Measurements from ENCODE around the gene DAD1.
A peak's percentile ranks its signal among the peaks of the same experiment; 100 is the strongest.
"Not testable (repeated sequence)": the region's sequence is repeated elsewhere in the genome, so short reads cannot be mapped to it uniquely, and the experiment has no call there.

DAD1 gene

DNA sequence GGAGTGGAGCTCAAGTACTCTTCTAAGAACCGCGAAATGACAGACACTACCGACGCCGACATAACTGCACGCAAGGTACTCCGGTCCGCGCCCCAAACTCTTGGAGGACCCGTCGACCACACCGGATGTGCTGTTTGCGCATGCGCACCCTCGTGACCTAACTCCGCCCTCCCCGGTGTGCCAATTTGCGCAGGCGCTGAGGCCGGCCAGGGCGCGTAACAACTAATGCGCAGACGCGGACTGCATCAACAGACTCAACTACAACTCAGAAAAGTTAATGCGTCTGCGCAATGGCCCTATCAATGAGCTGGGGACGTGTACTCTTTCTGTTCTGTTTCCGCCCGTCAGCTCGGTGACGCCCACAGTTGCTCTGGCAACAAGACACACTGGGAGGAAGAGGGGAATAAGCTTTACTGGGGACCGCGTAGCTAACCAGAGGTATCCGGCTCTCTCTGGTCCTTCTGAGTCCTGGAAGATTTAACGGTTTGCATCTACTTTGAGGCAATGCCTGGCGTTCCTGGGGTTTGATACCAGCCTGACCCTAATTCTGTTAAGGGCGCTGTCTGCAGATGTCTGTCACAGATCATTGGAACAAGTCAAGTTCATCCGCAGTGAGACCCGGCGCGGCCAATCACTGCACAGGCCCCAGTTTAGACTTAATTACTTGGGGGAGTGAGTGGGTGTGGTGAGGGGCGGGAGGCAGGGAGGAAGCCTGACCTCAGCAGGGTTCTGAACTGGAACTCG lies at the start of gene DAD1:
Gene DAD1, minus strand, starts transcription at position 129 of the 744 bp plus-strand sequence. Its CDS starts 67 bp downstream, at position 62.
- DNase-seq, result peak; percentile 98

DNA sequence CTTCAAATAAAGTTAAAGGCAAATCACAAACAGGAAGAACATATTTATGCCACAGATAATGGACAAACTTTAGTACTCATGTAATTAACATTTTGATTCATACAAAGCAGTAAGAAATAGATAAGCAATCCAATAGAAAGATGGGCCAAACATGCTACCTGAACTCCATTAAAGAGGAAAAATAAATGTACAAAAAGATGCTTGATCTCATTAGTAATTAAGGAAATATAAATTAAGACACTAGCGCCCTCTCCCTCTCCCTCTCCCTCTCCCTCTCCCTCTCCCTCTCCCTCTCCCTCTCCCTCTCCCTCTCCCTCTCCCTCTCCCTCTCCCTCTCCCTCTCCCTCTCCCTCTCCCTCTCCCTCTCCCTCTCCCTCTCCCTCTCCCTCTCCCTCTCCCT lies 47.0 kb upstream of the DAD1 start:
- not testable (repeated sequence) for DNase-seq

DNA sequence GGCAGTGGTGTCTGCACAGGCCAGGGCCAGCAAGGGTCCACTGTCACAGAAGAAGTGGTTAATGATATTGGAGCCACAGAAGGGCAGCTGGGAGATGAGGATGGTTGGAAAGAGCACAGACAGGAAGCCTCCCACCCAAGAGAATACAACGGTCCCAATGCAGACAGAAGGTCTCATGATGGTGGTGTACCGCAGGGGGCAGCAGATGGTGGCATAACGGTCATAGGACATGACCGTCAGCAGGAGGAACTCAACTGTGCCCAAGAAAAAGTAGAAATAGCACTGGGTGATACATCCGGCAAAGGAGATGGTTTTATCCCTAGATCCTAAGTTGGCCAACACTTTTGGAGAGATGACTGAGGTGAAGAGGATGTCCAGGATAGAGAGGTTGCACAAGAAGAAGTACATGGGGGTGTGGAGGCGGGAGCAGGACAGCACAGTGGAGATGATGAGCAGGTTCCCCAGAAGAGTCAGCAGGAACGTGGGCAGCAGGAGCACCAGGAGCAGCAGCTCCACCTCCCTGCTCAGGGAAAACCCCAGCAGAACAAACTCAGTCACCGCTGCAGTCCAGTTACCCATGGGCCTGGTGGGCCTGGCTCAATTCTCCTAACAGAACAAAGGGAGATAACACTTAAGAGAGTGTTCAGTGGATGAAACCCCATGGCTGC lies 45.3 kb upstream of the DAD1 start:
- DNase-seq, result no peak

DNA sequence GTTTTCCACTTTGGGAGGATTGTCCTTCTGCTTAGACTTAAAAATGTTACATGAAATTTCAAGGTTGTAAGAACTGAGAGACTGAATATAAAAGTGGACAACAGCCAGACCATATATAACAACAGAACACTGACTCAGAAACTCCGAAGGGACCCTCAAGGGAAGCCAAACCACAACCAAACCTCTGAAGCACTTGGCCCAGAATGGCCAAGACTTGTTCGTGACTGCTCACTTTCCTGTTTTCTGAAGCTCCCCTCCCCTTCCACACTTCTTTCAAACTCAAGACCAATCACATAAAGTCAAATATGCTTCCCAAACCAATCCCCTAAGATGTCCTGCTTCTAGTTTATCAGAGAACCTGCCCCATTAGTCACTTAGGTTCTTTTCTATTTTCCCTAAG lies 41.5 kb upstream of the DAD1 start:
- no peak for DNase-seq

DNA sequence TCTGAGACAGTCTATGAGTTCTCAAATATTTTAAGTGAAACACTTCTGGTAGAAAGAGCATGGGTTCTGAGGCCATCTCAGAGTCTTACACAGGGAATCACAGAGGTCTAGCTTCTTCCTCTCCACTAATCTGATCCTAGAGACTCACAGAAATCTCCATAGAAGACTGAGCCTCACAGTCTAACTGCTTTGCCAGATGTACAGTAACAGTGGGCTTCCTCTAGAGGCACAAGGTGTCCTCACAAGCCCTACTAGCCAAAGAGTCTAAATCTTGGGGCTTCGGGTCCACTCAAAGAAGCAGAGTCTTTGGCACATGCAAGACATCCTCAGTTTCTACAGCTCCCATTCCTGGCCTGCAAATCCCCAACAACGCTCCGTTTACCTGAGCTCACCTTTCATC lies 41.0 kb upstream of the DAD1 start:
- DNase-seq, result no peak

DNA sequence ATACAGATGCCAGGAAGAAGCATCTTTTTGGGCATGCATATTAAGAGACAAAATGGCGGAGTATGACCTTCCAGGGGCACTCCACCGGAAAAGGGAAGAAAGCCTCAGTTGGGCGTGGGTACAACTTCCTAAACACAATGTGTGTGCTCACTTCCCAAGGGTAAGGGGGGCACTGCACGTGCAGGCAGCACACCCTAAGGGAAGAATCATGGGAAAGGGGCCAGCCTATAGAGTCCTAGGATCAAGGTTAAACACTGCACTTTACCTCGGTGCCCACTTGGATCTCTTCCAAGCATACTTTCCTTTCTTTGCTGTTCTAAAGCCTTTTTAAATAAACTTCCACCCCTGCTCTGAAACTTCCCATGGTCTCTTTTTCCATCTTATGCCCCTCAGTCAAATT lies 40.3 kb upstream of the DAD1 start:
- DNase-seq, result no peak

DNA sequence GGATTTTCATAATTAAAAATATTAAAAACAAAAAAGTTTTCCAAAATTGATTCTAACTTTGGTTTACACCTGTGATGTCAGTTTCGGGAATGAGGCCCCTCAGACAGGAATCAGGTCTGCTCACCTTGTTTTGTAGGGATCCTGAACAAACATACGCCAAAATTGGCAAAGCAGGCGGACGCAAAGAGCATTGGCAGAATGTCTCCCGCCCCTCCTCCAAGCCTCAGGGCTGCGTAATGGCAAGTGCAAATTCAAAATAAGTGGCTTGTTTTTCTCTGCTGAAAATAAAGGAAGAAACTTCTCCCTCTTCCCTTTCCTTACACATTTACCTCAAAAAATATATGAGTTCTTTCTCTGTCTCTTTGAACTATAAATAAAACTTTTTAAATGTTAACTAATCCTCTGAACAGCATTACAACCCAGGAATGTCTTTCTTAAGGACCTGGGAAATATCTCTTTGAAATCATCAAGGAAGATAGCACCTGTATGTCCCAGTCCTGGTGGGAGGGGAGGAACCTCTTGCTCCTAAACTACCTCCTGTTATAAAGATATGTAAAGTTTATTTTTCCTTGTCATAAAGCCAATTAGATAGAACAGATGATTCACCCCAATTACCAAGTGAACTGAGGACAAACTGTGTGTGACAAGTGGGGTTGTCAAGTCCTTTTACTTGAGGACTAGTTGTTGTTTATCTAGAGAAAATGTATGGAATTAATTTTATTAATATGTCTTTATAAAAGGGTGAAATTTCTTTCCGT lies 38.7 kb upstream of the DAD1 start:
- DNase-seq, result no peak

DNA sequence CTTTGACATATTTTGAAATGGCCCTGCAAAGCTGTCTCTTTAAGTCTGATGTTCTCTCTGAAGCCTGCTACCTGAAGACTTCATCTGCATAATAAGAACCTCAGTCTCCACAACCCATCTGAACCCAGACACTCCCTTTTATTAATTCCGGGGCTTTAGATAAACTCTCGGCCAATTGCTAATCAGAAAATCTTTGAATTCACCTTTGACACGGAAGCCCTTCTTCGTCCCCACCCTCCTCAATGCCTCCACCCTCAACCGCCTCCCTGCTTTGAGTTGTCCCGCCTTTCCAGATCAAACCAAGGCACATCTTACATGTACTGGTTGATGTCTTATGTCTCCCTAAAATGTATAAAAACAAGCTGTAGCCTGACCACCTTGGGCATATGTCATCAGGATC lies 37.6 kb upstream of the DAD1 start:
- DNase-seq, result no peak

DNA sequence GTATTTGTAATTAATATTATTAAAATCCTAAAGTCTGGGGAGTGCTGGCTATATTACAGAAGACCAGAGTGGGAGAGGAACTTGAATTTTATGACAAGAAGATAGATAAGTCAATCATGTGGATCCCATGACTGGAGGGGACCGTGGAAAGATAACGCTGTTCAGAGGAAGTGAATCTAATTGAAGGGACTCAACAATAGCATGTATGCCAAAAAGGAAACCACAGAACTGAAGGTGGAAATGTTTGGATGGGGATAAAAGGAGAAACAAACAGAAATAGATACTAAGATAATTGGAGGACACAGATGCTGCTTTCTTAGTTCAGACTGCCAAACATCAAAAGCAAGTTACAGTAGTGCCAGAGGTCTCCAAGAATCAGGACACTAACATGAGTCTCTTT lies 34.0 kb upstream of the DAD1 start:
- DNase-seq, result no peak

DNA sequence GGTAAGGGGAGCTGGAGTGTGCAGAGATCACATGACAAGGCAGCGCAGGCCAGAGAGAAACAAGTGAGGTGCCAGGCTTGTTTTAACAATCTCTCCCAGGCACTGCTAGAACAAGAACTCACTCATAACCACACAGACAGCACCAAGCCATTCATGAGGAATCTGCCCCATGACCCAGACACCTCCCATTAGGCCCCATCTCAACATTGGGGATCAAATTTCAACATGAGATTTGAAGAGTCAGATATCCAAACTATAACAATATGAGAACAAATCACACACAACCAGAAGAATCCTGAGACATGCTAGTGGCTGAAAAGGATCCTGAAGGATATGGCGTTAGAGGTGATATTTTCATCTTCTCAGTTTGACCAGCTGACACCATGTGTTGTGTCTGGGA lies 33.2 kb upstream of the DAD1 start:
- no peak for DNase-seq

DNA sequence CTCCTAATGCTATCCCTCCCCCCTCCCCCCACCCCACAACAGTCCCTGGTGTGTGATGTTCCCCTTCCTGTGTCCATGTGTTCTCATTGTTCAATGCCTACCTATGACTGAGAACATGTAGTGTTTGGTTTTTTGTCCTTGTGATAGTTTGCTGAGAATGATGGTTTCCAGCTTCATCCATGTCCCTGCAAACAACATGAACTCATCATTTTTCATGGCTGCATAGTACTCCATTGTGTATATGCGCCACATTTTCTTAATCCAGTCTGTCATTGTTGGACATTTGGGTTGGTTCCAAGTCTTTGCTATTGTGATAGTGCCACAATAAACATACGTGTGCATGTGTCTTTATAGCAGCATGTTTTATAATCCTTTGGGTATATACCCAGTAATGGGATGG lies 26.7 kb upstream of the DAD1 start:
- DNase-seq, result not testable (repeated sequence)

DNA sequence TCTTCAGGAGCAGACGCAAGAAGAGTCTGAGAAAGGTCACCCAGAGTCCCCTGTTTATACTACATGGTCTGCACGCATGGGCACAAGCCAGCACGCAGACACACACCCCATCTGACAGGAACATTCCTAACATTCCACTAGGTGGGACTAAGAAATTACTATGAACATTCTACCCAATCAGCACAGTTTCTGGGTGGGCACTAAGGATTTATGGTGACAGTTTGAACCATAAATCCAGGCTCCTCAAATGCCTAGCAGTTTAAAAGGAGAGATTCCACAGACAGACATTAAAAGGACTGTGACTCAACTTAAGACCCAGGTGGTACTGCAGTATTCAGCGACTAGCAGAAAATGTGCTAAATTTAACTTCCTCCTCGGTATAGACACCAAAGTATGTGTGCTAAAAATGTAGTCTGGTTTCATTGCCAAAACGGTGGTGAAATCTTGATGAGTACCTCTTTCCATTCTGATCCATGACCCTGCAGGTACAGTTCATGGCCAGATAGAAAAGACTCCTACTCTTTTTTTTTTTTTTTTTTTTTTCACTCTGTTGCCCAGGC lies 25.3 kb upstream of the DAD1 start:
- DNase-seq, result no peak

DNA sequence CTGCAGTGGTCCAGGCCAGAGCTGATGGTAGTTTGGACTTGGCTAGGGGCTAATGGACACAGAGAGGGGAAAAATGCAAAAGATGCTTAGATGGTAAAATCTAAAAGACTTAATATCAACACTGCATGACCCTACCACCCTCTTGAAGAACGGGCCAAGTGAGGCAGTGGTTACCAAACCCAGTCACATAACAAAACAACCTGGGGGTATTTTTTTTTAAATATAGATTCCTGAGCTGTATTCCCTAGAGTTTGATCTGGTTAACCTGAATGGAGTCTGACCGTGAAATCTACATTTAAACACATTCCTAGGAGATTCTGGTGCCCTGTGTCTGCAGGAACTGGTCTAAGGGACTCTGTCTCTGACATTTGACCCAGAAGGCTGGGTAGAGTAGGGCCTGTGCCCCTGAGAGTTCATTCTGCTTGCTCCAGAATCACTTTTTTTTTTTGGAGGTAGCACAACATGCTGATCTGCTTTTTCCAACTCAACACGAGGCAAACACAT lies 24.8 kb upstream of the DAD1 start:
- no peak for DNase-seq

DNA sequence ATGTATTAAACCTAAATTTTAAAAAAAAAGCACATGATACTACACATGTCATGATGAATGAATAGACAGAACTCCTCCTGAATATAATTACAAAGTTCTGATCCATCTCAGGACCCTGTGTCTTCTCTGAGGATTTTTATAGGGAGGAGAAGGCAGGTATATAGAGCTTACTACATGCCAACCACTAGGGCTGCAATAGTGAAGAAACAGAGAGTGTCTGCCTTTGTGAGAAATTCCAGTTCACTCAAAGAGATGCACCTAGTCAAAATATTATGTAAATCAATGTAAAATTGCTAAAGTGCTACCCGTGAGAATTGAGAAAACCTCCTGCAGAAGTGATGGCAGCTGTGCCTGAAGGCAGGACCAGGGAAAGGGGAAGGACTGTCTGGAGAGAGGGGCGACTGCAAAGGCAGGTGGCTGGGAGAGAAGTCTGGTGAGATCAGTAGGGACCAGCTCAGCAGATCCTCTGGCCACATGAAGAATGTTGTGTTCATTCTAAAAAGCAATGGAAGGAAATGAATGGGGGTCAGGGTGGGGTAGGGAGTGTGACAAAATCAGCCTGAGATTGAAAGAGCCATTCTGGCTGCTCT lies 24.2 kb upstream of the DAD1 start:
- DNase-seq, result no peak

DNA sequence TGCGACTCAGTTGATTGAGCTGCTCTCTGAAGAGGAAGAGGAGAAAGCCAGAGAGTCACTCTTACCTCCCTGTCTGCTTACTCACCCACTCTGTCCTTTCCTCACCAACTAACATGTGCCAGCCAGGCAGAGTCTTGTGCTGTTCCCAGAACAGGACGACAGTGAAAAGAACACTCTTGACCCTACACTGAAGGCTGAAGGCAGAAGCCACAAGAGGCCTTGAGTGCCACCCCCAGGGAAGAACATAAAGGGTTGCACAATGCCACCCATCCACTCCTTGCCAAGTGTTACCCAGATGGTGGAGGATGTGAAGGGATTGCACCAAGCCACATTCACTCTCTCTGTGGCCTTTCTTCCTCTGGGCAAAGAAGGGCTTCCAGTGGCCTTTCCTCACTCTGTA lies 21.9 kb upstream of the DAD1 start:
- no peak for DNase-seq

DNA sequence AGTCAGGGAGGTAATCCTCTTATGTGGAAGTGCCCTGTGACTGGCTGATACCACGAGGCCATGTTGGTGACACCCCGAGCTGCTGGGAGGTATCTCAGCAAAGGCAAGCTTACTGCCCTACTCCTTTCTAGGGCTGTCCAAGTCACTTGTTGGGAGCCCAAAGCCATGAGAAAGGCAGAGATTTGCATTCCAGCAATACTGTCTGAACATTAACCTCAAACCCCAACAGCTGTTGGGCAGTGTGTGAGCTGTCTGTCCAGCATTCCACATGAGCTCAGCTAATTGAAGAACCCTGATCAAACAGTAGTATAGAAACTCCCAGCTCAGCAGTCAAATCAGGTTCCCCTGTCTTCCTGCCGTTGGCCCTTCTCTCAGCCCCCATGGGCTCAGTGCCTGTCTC lies 18.3 kb upstream of the DAD1 start:
- no peak for DNase-seq

DNA sequence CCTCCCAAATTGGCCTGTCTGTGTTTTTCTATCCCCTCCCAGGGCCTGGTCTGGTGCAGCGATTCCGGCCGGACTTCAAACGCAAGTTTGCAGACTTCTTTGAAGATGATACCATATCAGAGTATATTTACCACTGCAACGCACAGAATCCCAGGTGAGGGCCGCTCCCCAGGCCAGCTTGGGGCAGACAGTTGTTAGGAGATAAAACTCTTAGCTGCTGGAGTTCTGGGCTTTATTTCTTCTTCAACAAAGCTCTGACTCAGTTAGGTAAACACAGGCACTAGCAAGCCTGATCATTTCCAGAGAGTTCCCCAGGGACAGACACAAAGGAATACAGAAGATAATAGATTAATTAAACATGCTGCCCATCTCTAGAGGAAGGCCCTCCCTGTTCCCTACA lies 17.4 kb upstream of the DAD1 start:
- peak; percentile 20 to 23 for DNase-seq

DNA sequence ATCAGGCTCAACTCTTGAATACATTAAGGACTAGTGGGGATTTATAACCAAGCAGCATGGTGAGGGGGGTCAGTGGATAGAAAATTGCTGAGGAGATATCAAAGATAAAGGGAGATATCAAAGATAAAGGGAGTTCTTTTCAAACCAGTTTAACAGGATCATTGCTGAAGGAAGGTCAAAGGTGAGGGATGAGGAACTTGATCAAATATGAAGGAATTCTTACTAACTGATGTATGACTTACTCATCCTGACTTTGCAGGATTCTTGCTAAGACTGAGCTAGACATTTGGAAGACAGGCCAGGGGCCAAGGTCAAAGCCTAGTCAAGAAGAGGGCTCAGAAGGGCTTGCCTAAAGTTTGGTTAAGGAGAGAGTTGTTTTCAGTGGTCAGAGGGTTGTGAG lies 13.8 kb upstream of the DAD1 start:
- DNase-seq, result no peak

DNA sequence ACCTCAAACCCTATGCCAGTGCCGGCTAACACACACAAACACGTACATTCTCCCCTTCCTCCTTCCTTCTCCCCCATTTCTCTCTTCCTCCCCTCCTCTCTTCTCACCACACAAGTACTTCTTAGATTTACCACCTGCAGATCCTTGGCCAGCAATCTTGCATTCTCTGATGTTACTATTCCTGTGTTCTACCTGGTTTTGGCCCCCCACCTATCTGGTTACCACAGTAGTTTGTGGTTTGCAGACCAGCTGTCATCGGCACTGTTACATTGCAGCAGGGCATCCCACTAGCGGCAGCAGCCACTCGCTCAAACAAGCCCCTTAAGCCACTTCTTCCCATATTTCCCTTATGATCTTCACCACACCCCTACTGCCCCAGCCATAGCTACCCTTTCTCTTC lies 13.0 kb upstream of the DAD1 start:
- DNase-seq, result no peak

DNA sequence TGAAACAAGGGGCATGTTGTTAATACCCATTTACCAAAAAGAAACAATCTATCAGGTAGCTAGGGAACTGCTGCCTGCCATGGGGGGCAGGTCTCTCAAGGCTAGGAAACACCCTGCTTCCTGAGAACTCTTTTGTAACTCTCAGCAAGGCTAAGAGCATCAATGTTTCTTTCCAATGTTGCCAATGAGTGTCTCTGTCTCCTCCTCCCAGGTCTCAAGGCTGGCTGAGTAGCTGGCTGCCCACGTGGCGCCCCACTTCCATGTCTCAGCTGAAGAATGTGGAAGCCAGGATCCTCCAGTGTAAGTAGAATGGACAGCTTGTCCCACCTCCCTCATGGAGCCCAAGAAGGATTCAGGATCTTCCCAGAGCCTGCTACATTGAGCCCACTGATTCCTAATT lies 12.4 kb upstream of the DAD1 start:
- no peak for DNase-seq

DNA sequence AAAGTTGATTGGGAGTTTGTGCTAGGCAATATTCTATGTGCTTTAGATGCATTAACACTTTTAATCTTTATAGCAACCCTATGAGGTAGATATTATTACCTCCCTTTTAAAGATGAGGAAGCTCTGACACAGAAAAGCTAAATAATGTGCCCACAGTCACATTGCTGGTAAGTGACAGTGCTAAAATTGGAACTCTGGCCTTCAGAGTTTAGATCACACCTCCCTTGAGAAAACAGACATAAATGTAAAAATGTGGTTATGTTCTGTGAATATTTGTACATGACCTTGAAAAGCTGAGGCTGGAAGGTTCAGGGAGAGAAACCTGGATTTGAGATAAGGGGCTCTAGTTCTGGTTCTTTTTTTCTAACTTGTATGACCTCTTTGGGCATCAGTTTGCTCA lies 11.0 kb upstream of the DAD1 start:
- no peak for DNase-seq

DNA sequence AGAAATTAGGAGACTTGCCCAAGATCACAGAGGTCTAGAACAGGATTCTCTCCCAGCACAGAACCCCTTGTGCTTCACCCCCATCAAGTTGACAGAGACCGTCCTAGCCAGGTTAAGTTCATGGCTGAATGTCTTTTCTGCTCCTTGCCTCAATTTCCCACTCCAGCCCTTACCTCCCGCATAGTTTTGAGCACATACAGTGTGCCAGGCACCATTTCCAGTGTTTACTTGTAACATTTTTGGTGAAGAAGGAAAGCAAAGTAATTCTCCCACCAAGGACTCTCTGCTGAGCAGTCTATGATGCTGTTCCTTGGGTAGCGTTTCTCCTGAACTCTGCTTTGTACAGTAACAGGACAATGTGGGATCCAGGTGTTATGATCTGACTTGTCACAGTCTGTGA lies 10.3 kb upstream of the DAD1 start:
- DNase-seq, result no peak

DNA sequence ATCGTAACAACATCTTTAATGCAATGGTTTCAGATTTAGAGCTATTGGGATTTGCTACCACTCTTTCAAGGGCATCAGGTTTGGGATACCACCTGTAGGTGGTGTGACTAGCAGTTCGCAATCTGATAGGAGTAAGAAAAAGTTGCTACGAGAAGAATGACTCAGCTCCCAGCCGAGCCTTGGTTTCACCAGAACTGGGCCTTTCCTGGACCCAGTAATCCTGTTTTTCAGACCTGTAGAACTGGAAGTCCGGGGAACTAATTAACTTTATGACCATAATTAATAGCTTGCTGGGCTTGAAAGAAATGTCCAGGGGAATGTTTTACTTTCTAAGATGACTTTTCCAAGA lies 9.8 kb upstream of the DAD1 start:
- DNase-seq, result peak in 1 of 2 experiments; percentile 4

All from NCI-H2081 (cell line).